IPS-NIHi7 (cell line): Measurements from ENCODE around the gene COL16A1.
"Not testable (repeated sequence)": the region's sequence is repeated elsewhere in the genome, so short reads cannot be mapped to it uniquely, and the experiment has no call there.

Source experiments
- DNase-seq: peaks from one replicate; pipeline ENCODE4 v3.0.0; 2012; ENCODE audit warnings: mixed read lengths; ENCODE audit errors: extremely low spot score

The COL16A1 gene

DNA sequence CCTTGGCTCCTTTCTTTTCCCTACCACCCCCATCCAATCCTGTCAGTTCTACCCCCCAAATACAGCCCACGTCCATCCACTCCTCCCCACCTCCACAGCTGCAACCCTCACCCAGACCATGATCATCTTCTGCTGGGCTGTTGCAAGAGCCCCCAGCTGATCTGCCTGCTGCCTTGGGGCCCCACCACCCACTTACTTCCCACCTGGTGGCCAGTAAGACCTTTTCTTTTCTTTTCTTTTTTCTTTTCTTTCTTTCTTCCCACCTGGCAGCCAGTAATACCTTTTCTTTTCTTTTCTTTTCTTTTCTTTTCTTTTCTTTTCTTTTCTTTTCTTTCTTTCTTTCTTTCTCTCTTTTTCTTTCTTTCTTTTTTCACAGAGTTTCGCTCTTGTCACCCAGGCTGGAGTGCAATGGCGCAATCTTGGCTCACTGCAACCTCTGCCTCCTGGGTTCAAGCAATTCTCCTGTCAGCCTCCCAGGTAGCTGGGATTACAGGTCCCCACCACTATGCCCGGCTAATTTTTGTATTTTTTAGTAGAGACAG, 3.3 kb upstream of the COL16A1 start:
- not testable (repeated sequence) for DNase-seq

DNA sequence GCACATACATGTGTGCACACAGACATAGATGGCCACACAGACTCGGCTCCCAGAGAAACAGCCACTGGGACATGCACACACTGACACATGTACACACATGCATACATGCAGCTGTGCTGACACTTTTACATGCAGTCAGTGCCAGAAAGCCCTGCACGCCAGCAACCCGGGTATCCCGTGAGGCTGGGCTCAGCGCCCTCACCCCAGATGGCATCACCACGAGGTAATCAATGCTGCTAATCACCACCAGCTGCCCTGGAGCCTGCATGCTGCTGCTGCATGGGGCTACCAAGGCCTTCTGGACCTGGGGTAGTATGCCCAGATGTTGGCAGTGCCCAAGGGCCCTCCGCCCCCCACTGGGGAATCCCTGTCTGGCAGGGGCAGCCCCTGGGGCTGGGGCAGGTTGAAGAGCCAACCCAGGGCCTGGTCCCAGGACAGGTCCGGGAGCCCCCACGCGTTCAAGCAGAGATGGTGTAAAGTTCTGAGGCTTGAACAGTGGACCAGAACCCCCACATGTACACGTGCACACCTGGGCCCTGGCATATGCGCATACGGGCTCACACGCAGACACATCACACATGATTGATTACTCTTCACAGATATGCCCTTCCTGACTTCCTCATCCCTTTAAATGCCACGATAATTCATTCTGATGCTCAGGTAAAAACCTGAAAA, 2.7 kb upstream of the COL16A1 start:
- no peak for DNase-seq

DNA sequence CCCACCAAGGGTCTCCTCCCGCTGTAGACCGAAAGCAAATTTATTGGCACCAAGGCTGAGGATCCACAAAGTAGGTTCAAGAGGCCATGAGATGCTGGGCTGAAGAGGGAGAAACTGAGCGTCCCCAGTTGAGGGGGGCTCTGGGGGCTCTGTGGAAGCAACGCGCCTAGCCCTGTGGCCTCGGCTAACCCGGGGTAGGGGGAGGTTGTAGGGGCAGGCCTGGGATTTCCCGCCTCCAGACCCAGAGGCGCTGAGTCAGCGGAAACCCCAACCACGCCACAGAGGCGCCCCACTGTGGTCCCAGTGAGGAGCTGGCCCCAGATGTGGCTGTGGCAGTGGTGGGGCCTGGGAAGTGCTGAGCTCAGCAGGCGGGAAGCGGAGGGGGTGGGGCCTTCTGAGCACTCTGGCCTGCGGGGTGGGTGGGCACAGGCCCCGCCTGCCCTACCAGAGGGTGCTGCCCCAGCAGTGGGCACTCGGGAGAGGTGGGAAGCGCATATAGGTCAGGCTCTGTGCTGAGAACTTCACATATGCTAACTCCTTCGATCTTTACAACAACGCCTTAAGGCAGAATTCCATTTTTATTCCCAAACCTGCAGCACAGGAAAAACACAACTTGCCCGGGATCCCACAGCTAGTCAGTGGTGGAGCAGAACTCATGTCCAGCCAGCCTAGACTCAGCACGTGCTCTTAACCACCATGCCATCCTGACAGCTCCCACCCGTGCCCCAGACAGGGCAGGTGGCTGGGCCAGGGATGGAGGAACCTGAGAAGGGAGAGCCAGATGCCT, 1.5 kb upstream of the COL16A1 start:
- DNase-seq: peak; percentile 82

DNA sequence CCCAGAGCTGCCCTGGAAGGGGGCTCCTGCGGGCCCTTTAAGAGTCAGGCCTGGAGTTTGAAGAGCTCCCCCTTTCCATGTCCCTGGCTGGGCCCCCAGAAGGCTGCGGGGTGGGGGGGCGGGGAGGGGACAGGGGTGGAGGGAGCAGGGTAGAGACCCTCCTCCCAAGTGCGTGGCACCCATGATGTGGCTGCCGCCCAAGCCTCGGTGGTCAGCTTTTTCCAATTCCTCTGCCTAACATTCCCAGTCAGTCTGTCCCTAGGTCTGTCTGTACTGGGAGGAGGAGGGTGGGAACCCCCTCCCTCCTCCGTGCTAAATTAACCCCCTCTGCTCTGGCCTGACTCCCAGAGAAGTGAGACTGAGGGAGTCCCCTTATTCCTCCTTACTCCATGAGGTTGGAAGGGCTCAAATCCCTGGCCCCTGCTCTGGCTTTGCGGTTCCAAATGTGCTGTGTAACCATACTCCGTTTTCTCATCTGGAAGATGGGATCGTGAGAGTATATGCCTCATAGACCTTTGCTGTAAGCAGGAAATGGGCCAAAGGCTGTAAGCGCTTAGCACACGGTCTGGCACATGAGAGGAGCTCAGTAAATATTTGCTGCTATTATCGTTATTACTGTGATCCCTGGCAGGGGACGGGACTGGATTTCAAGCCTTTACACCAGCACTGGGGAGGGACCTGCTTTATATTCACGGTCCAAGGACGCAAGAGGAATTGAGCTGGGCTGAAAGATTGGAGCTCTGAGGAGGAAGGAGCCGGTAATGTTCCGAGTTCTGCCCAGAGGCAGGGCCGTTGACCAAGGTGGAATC, 658 bp upstream of the COL16A1 start:
- no peak for DNase-seq

DNA sequence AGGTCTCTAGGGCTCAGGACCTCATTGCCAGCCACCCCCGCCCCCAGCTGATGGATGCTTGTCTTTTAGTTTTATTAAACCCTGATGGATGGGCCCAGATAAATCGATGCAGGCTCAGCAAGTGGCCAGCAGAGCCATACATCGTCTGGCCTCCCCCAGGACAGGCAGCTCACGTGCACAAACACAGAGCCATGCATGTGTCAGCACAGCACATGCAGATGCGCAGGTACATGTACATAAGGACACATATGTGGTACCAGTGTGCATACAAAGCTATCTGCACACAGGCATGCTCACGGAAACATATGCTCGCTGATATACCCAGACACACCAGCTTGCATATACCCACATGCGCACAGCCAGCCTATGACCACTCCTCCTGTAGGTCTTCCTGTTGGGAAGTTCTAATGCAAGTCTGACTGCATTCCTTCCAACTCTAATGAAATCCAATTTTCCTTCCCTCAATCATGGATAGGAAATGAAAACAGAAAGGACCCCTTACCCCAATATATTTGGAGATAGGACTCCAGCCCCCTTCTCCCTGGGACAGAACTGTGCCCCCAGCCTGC, 897 bp downstream of the COL16A1 start:
- no peak for DNase-seq

DNA sequence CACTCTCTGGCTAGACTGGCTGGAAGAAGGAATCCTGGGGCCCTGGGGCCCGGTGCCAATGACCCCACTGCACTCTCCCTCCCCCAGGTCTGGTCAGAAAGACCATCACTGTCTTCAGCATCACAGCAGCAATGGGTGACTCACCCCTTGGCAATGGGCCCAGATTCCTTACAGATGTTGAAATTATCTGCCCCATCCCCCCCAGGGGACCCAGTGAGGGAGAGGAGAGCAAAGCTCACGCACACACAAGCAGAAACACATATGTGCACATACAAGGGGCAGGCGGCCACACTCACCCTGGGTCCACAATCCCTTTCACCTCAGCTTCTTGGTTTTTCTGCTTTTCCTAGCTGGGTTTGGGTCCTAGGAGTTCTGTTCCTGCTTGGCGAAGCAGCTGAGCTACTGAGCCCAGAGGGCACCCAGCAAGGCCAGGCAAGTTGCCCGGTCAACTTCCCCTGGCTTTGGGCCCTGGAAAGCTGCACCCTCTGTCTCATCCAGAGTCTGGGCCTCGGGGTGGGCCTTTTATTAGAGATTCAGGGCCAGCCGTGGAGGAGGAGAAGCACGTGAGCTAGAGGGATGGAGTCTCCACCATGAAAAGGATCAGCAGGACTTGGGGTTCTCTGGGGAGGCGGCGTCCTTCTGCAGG, 2.6 kb downstream of the COL16A1 start:
- no peak for DNase-seq

DNA sequence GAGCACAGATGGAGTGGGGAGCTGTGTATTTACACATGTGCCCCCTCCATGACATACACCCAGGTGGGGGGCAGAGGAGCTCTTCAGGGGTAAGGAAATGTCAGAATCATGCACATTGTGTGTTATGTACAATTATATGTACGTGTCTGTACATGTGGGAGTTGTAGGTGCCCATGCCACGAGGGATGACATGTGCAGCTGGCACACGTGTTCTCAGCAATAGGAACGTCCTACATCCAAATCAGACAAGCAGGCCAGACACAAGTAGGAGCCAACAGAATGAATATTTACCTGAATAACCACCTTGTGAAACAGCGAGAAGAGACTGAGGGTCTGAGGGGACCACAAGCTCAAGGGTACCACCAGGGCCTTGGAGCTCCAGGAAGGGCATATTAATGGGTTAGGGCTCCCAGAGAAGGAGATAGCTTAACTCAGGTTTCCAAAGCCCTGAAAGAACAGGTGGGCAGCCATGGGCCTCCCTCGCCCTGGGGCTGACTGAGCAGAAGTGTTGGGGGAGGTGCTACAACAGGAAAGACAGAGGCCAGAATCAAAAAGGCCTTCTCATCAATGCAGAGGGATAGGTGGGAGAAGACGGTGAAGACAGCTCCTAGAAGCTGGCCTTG, 3.2 kb downstream of the COL16A1 start:
- DNase-seq: no peak

DNA sequence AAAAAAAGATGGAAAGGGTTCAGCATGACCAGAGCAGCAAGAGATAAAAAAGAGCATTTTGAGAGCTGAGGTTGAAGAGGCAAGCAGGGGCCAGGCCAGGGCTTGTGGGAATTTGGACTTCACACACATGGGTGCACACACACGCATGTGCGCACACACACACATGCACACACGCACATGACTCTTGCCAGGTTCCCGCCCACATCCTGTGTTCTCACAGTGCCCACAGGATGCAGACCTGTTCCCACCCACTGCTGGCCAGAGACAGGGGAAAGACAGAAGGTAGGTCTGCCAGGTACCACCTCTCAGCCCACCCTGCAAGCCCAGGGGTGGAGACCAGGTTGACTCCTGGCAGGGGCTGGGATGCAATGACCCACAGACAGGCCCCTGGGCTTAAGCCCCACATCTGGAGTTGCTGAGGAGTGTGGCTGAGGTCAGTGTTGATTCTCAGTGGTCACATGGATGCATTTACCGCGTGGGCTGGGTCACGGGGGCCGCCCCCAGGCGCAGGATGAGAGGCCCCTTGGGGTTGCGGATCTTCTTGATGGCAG, 4.4 kb downstream of the COL16A1 start:
- DNase-seq: no peak

DNA sequence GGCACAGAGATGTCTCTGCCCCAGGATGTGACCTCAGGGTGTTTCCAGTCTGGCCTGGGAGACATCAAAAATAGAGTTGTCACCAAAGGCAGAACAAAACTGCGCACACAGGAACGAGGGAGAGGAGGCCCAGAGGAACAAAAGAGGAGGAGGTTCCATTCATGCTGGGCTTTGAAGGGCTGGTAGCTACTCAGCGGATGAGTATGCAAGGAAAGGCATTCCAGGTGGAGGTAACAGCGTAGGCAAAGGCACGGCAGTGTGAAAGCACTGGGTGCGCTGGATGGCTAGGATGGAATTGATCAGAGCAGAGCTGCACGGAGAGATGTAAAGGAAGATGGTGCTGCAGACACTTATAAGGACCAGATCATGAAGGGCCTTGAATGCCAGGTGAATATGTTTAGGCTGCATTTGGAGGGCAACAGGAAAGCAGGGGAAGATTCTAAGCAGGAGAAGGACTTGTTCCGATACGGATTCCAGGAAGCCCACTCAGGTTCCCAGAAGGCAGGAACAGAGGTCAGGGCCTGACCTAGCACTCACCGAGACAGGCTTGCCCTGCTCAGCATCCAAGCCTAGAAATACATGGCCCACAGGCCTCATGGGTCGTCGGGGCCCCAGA, 6.3 kb downstream of the COL16A1 start:
- DNase-seq: no peak

DNA sequence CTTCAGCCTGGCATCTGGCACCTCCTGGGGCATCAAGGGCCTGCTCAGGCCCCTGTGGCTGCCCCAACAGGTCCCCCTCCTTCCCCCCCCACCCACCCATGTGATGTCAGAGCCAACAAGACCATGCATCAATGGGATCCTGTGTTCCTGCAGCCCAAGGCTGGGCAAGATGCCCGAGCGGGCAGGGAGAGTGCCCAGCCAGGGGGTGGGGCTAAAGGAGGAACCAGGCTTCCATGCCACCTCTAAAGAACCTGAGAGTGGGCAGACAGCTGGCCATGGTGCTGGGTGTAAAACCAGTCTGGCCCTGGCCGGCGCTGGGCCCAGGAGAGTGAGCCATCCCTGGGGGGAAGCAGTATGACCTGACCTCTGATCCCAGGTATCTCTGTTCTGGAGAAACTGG, 7.6 kb downstream of the COL16A1 start:
- no peak for DNase-seq

DNA sequence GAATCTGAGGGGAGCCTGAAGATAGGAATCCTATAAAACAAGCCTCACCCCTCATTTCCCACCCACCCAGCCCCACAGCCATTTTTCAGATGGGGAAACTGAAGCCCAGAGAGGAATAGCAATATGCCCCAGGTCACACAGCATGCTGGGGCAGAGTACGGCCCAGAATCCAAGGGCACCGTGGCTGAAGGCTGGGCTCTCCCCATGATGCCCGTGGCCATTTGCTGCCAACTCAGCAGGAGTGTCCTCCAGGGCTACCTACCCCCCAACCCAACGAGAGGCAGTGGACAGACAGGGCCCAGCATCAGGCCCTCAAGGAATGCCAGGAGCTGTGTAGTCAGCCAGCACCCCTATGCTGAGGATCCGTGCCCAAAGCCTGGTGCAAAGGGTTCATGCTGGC, 8.5 kb downstream of the COL16A1 start:
- no peak for DNase-seq

DNA sequence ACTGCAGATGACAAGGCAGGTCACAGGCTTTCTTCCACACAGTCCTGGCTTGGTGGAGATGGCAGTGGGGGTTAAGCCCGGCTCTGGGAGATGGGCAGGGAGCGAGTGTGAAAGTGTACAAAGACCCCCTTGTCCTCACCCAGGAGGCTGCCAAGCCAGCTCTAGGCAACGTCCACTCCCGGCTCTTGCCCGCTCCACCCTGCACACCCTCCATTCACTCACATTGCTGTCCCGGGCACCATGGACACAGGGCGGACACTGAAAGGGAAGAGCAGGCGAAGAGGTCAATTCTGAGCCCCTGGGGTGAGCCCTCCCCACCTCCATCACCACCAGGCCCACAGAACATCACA, 8.9 kb downstream of the COL16A1 start:
- no peak for DNase-seq

DNA sequence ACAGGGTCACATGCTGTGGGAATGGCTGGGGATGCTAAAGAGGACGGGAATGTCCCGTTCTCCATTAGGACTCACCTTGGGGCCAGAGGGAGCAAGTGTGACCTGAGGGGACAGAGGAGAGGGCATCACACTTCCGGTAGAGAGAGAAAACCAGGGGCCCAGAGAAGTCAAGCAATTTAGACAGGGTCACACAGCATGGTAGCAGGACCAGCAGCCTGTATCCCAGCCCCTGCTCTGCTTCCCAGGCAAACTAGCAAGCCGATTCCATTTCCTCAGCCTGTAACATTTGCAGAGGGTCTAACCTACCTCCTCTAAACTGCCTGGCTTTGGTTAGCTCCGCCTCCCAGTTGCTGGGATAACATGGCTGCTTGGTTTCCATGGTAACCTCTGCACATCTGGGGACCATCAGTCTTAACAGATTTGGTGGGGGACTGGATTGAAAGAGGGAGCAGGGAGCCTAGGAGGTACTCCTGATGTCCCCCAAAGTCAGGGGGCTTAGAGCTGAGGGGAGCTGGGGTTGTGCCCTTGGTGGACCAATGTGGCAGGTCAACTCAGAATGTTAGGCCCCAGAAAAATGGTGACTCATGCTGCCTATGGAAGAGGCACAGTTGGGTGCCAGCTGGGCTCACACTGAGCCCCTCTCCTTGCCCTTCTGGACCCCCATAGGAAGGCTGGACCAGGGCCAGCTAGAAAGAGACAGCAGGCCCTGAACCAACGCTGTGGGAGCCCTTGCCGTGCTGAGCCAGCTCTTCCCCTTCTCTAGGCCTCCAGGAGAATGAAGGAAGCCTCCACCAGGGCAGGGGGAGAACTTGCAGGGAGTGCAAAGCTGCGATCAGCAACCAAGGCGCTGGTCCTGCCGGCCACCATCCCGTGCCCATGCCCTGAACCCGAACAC, 9.5 kb downstream of the COL16A1 start:
- no peak for DNase-seq

DNA sequence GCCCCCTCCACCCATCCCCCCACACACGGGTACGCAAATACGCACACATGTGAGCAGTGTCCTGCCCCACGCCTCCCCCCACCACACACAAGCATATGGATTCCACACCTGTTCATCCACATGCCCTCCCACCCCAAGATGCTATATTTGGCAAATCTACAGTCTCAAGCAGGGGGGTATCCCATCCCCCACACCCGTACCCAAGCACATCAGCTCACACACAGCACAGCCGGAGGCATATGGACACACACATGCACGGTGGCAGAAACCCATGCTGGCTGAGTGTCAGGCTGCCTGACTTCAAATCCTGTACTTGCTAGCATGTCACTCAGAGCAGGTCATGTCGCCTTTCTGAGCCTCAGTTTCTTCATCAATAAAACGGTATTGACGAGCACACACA, 10.6 kb downstream of the COL16A1 start:
- DNase-seq: no peak

DNA sequence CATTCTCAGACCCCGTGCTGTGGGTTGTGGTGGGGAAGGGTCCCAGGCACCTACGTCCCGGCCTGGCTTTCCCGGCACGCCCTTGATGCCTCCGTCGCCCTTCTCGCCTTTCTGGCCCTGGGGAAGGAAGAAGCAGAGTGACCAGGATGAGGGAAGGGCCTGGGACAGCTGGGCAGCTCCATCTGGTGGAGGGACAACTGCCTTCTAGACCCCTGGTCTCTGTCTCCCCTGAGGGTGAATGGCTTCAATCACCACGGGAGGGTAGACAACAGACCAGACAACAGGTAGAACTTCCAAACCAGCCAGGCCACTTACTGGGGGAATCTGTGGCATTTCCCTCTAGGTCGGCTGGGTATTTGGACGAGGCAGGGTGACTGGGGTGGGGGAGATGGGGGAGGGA, 11.9 kb downstream of the COL16A1 start:
- DNase-seq: no peak

DNA sequence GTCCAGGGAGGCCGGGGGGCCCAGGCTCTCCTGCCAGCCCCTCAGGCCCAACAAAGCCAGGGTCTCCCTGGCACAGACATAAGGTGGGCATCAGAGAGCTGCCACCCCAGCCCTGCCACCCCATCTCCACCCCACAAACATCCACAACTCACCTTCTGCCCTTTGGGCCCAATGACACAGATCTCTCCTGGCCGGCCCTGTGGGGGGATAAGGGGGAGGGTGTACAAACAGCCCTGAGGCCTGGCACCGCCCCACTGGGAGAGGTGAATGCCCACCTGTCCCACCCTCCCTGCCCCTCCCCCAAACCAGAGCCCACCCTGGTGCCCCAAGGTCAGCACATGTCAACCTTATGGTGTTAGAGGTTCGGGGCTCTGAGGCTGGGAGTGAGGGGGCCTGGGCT, 12.4 kb downstream of the COL16A1 start:
- no peak for DNase-seq

DNA sequence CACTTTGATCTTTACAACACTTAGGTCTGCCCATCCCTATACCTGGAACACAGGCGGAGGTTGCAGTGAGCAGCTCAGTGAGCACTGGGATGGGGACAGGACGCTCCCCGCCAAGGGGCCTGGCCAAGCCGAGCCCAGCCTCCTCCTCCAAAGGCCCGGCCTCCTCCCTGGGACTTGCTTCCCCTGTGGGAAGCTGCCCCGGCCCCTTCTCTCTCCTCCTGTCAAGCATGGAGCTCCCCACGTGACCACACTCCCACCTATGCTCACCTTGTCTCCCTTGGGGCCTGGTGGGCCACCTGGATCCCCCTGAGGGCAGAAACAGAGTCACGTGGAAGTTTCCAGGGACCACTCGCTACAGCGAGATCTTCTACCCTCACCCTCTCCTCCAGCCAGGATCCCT, 12.9 kb downstream of the COL16A1 start:
- DNase-seq: no peak

DNA sequence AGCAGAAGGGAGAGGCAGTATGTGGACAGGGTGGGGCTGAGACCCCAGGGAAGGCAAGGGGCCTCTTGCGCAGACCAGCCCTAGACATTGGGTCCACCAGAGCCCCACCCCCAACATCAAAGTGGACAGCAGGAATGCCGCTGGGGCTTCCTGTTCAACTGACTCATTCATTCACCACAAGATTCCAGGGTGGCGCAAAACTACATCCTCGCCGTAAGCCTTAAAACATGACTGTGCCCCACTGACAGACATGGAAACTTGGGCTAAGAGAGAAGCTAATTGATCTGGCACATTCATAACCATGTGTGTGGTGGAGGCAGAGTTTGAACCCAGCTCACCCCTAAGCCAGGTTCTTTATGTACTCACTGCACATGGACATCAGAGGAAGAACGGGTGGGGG, 14.0 kb downstream of the COL16A1 start:
- DNase-seq: no peak

DNA sequence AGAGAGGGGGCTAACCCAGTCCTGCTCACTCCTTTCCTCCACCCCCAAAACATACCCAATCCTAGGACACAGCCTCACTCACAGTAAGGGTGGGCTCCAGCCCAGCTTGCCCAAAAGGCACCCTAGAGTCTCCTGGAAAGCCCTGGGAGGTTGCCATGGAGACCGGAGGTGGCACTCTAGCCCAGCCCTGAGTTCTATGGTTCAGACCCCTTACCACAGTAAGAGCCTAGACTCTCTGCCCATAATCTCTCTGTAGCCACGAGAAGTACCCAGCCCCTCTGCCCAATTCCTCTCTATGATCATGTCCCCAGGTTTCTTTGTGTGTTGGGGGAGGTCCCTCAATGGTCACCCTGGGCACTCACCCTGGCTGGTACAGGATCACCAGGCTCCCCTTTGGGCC, 14.4 kb downstream of the COL16A1 start:
- no peak for DNase-seq
